Ishikawa (cell line): Measurements from ENCODE around the gene PPP1R3D.

ENCODE experiments used
- CEBPB ChIP-seq: IDR thresholded peaks from 2 replicates; pipeline ENCODE4 v1.6.1; 2012
- CREB1 ChIP-seq: IDR thresholded peaks from 2 replicates; pipeline ENCODE4 v1.6.1; 2012; ENCODE audit warnings: low read depth
- EGR1 ChIP-seq: IDR thresholded peaks from 2 replicates; pipeline ENCODE4 v1.6.1; 2012
- EP300 ChIP-seq: IDR thresholded peaks from 2 replicates; pipeline ENCODE4 v1.6.1; 2012; ENCODE audit warnings: borderline replicate concordance
- FOXM1 ChIP-seq: IDR thresholded peaks from 2 replicates; pipeline ENCODE4 v1.6.1; 2012; ENCODE audit warnings: low read depth, borderline replicate concordance
- MAX ChIP-seq: IDR thresholded peaks from 2 replicates; pipeline ENCODE4 v1.6.1; 2012
- NFIC ChIP-seq: IDR thresholded peaks from 2 replicates; pipeline ENCODE4 v1.6.1; 2012
- RAD21 ChIP-seq: IDR thresholded peaks from 2 replicates; pipeline ENCODE4 v1.6.1; 2012; ENCODE audit warnings: low read depth
- REST ChIP-seq: IDR thresholded peaks from 2 replicates; pipeline ENCODE4 v1.6.1; 2012; ENCODE audit warnings: low read depth, mild to moderate bottlenecking
- TAF1 ChIP-seq: IDR thresholded peaks from 2 replicates; pipeline ENCODE4 v1.6.1; 2012; ENCODE audit warnings: low read depth, mild to moderate bottlenecking
- TCF12 ChIP-seq: IDR thresholded peaks from 2 replicates; pipeline ENCODE4 v1.6.1; 2012; ENCODE audit warnings: low read depth
- TEAD4 ChIP-seq: IDR thresholded peaks from 2 replicates; pipeline ENCODE4 v1.6.1; 2012
- USF1 ChIP-seq: IDR thresholded peaks from 2 replicates; pipeline ENCODE4 v1.6.1; 2012
- YY1 ChIP-seq: IDR thresholded peaks from 2 replicates; pipeline ENCODE4 v1.6.1; 2012; ENCODE audit warnings: low read depth
- ZBTB7A ChIP-seq: IDR thresholded peaks from 2 replicates; pipeline ENCODE4 v1.6.1; 2012; ENCODE audit warnings: low read depth

Gene PPP1R3D

GRCh38 chr20:59920944-59921343 lies 19.2 kb downstream of the PPP1R3D start:
- TF ChIP-seq CEBPB (no peak), MAX (no peak), TAF1 (no peak)

- TF ChIP-seq YY1 (no peak), REST (no peak), CEBPB (no peak), USF1 (no peak), RAD21 (no peak), ZBTB7A (no peak), NFIC (no peak), FOXM1 (no peak), TCF12 (no peak), EP300 (no peak), MAX (no peak), TAF1 (no peak), TEAD4 (no peak)
These were observed 27.5 kb downstream of the PPP1R3D start for GRCh38 chr20:59912609-59913008.

GRCh38 chr20:59911041-59911440 lies 29.1 kb downstream of the PPP1R3D start:
- no peak for TF ChIP-seq ZBTB7A
- TF ChIP-seq CEBPB = no peak
- no peak for TF ChIP-seq EGR1
- no peak for TF ChIP-seq RAD21
- no peak for TF ChIP-seq TAF1

GRCh38 chr20:59908855-59909254 lies 31.2 kb downstream of the PPP1R3D start:
- TF ChIP-seq CEBPB = no peak
- no peak for TF ChIP-seq RAD21
- no peak for TF ChIP-seq EGR1
- TF ChIP-seq TAF1 = no peak
- no peak for TF ChIP-seq FOXM1
- TF ChIP-seq NFIC = no peak
- no peak for TF ChIP-seq EP300
- no peak for TF ChIP-seq TEAD4
- TF ChIP-seq TCF12 = no peak
- TF ChIP-seq ZBTB7A = no peak
- TF ChIP-seq CREB1 = no peak
- no peak for TF ChIP-seq YY1
- TF ChIP-seq USF1 = no peak
- no peak for TF ChIP-seq REST
- TF ChIP-seq MAX = no peak

GRCh38 chr20:59903621-59904020 lies 36.5 kb downstream of the PPP1R3D start:
- TF ChIP-seq NFIC = no peak
- TF ChIP-seq MAX = no peak
- no peak for TF ChIP-seq TEAD4
- no peak for TF ChIP-seq REST
- TF ChIP-seq YY1 = no peak
- TF ChIP-seq TCF12 = no peak
- no peak for TF ChIP-seq ZBTB7A
- TF ChIP-seq USF1 = no peak
- TF ChIP-seq TAF1 = no peak
- no peak for TF ChIP-seq FOXM1
- no peak for TF ChIP-seq EP300
- no peak for TF ChIP-seq RAD21
- TF ChIP-seq CEBPB = no peak
- no peak for TF ChIP-seq EGR1
